ENCODE data around the gene WDR86. TPM values are rescaled to one million over a fixed set of nuclear protein-coding genes. Genes with fewer than 3 reads are reported as not detected.

The WDR86 gene
- total RNA-seq, 1 experiment from 2014 or later, result 8.1 TPM

DNA sequence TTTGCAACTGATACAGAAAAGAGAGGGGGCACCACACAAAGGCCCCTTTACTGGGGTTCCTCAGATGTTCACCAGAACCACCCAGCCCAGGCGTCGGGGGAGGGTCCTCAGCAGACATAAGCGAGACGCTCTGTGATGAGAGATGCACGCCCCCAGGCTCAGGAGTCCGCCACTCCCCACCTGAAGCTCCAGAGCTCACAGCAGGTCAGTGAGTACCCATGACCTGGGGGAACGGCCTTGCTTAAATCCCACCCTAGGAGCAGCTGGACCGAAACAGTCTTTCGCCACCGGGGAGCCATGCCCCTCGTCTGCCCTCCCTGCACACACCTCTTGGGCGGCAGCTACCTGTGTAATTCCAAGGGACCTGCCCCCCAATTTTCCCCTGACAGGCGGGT, 27.3 kb upstream of the WDR86 start:
- Histone ChIP-seq H4K5ac (ENCODE audit: insufficient read length, low read depth, low read length) (no peak overlapping the region), H4K20me1 (ENCODE audit: control insufficient read depth, insufficient read depth, insufficient read length) (no peaks in the 10 kb centered on the region), H3K4me2 (ENCODE audit: insufficient read depth, insufficient read length, low read length) (no peak overlapping the region), H3K79me2 (ENCODE audit: insufficient read depth, low read length) (no peaks in the 10 kb centered on the region), H3K79me1 (ENCODE audit: insufficient read depth, low read depth, low read length, poor library complexity, severe bottlenecking) (no peaks in the 10 kb centered on the region), H3K14ac (ENCODE audit: insufficient read depth, low read length) (no peak overlapping the region), H3K56ac (ENCODE audit: insufficient read length, low read depth, low read length) (no peak overlapping the region), H4K91ac (ENCODE audit: insufficient read length, low read depth, low read length) (no peak overlapping the region), H2BK12ac (ENCODE audit: insufficient read length, low read depth, low read length) (no peak overlapping the region), H4K8ac (replicated peaks; ENCODE audit: insufficient read length, low read depth, low read length) (no peak overlapping the region), H3K9me3 (ENCODE audit: control insufficient read depth, low read depth, low read length) (no peaks in the 10 kb centered on the region), H3K9ac (ENCODE audit: extremely low read depth, insufficient read length, low read length) (no peak overlapping the region), H2BK5ac (ENCODE audit: insufficient read length, low read length) (no peak overlapping the region), H3K27ac (ENCODE audit: insufficient read length, low read depth, low read length) (no peak overlapping the region), H2AFZ (ENCODE audit: low read length) (no peak overlapping the region), H2BK120ac (ENCODE audit: low read depth, low read length, poor library complexity, severe bottlenecking) (no peak overlapping the region), H3K4ac (ENCODE audit: low read depth, low read length) (no peak overlapping the region), H3K27me3 (ENCODE audit: insufficient read depth, low read length) (no peaks in the 10 kb centered on the region), H3K23ac (ENCODE audit: insufficient read length, low read depth, low read length) (no peak overlapping the region), H2BK15ac (ENCODE audit: low read depth, low read length) (no peak overlapping the region), H3K23me2 (ENCODE audit: insufficient read length, low read depth, low read length, poor library complexity, severe bottlenecking) (peaks cover 11% of the 10 kb centered on the region), H3K4me1 (ENCODE audit: insufficient read depth, low read length) (no peaks in the 10 kb centered on the region; the same call in 1 of the 2 replicates), H2BK20ac (ENCODE audit: low read depth, low read length, poor library complexity, severe bottlenecking) (no peak overlapping the region), H3K18ac (ENCODE audit: insufficient read length, low read depth, low read length) (no peak overlapping the region), H3T11ph (ENCODE audit: low read length) (no peak overlapping the region), H2AK5ac (ENCODE audit: insufficient read length, low read length) (no peak overlapping the region)
- H3K4me3 Mint-ChIP-seq, result no peak overlapping the region
- WGBS (ENCODE audit: extremely low coverage, insufficient read length, low lambda C conversion rate), result no CpG with 5 or more reads among the region's 13 CpGs
- H3K9me3 Mint-ChIP-seq, result peaks cover 0 to 3% of the 10 kb centered on the region in 2 experiments; a peak in 2 of 5 replicates
- peaks cover 0 to 5% (median 0%) of the 10 kb centered on the region in 3 experiments; a peak in 2 of 7 replicates for H3K36me3 Mint-ChIP-seq (ENCODE audit: insufficient read depth in 1 of 3, low read depth in 3 of 3)
- TF ChIP-seq, protein P1, sequence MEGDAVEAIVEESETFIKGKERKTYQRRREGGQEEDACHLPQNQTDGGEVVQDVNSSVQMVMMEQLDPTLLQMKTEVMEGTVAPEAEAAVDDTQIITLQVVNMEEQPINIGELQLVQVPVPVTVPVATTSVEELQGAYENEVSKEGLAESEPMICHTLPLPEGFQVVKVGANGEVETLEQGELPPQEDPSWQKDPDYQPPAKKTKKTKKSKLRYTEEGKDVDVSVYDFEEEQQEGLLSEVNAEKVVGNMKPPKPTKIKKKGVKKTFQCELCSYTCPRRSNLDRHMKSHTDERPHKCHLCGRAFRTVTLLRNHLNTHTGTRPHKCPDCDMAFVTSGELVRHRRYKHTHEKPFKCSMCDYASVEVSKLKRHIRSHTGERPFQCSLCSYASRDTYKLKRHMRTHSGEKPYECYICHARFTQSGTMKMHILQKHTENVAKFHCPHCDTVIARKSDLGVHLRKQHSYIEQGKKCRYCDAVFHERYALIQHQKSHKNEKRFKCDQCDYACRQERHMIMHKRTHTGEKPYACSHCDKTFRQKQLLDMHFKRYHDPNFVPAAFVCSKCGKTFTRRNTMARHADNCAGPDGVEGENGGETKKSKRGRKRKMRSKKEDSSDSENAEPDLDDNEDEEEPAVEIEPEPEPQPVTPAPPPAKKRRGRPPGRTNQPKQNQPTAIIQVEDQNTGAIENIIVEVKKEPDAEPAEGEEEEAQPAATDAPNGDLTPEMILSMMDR (conservative IDR thresholded peaks at IDR 0.05), result no peak
- H3K4me1 Mint-ChIP-seq, result peaks cover 18 to 29% of the 10 kb centered on the region in 2 experiments
- no peak for DNase-seq
- no peak overlapping the region; a peak in 1 of 7 replicates for H3K27ac Mint-ChIP-seq
- H3K27me3 Mint-ChIP-seq (ENCODE audit: low read depth), result peaks cover 3% of the 10 kb centered on the region
